GM15510 (cell line): ENCODE results near the gene C21orf58.

Experiments
- POLR2A ChIP-seq: IDR thresholded peaks from 3 replicates; pipeline ENCODE4 v1.6.1; 2011; ENCODE audit warnings: borderline replicate concordance; ENCODE audit not compliant: insufficient read length; ENCODE audit errors: extremely low read depth

The C21orf58 gene

GRCh38 chr21:46323710-46324389, at the start of gene C21orf58, which contains the start of gene PCNT:
C21orf58 (minus strand) TSS chr21:46323870; CDS start chr21:46322738, 1,132 bp downstream.
PCNT (plus strand) TSS chr21:46324156; CDS start chr21:46324229, 73 bp downstream.
- TF ChIP-seq POLR2A, result peak; percentile 85

DNA sequence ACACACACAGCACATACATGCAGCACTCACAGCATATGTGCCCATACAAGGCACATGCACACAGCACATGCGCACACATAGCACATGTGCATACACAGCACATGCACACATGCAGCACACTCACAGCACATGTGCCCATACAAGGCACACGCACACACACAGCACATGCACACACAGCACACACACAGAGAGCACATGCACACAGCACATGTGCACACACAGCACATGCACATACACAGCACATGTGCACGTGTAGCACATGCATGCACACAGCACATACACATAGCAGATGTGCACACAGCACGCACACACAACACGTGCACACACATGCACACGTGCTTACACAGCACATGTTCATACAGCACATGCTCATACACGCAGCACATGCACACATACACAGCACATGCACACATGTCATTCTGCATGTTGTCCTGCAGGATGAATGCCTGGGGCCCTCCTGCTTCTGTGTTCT, 48.4 kb upstream of the C21orf58 start:
- TF ChIP-seq POLR2A, result no peak

GRCh38 chr21:46371204-46372013, 47.7 kb upstream of the C21orf58 start:
- TF ChIP-seq POLR2A, result no peak

DNA sequence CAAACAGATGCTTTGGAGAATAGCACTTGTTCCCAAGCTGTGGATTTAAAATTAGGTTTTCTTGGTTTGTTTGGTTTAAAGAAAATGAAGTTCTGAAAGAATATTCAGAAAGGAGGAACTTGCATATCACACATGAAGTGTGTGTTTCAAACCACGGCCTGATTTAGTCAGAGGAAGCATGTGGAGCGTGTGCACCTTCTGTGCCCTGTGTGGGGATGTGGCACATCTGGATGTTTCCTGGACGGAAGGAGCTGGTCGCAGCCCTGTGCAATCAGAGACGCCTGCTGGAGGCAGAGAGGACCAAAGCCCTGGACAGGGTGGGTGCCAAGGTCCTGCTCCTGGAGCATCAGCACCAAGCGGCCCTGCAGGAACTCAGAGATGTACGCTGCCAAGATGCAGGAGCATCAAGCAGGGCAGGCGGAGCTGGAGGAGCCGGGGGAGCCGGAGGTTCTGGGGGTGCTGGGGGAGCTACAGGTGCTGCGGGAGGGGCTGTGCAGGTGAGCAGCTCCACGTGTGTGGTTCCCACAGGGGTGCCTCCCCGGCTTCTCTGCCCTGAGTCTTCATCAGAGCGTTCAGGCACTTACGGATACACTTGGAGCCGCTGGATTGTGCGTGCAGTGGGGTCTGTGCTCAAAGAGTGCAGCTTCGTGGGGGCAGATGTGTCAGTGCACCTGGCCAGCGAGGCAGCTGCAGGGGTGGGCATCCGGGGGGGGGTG, 46.0 kb upstream of the C21orf58 start:
- no peak for TF ChIP-seq POLR2A

- no peak for TF ChIP-seq POLR2A
Observed at GRCh38 chr21:46368533-46369285, 45.0 kb upstream of the C21orf58 start.

DNA sequence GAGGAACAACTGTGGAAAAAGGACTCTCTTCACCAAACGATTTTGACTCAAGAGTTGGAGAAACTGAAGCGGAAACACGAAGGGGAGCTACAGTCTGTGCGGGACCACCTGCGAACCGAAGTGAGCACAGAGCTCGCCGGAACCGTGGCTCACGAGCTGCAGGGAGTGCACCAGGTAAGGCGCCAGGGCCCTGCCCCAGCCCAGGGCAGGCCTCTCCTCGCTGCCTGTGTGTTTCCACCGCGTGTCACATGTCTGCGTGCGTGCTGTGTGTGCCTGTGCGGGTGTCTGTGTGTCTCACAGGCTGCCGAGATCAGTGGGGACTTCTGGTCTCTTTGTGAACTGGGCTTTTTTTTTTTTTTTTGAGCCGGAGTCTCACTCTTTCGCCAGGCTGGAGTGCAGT, 43.3 kb upstream of the C21orf58 start:
- TF ChIP-seq POLR2A, result no peak

DNA sequence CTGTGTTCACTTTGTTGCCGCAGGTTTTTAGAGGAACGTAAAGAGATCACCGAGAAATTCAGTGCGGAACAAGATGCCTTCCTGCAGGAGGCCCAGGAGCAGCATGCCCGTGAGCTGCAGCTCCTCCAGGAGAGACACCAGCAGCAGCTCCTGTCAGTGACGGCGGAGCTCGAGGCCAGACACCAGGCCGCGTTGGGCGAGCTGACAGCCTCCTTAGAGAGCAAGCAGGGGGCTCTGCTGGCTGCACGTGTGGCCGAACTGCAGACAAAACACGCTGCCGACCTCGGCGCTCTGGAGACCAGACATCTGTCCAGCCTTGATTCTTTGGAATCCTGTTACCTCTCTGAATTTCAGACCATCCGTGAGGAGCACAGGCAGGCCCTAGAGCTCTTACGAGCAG, 42.9 kb upstream of the C21orf58 start:
- TF ChIP-seq POLR2A, result no peak

DNA sequence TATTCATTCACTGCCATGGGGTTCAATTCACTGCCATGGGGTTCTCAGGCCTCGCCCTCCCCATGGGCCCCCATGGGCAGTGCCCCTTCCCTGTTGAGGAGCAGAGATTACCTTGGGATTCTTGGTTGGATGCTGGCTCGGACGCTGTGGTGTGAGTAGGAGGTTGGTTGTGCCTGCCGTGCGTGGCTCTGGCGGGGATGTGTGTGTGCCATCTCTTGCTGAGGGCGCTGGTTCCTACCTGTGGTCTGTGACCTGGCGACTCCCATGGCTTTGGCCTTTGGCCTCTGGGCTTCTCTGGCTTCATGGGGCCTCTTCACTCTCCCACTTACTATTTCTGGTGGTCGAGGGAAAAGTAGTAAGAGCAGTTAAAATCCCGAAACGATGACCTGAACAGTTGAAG, 42.4 kb upstream of the C21orf58 start:
- no peak for TF ChIP-seq POLR2A

DNA sequence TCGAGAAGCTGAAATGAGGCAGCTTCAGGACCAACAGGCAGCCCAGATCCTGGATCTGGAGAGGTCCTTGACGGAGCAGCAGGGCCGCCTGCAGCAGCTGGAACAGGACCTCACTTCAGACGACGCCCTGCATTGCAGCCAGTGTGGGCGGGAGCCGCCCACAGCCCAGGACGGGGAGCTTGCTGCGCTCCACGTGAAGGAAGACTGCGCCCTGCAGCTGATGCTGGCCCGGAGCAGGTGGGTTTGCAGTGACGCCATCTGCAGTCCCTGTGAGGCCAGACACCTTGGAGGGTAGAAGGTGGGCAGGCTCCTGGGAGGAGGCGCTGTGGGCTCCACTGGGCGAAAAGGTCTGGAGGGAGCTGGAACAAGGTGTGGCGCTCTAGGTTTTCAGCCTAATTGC, 40.0 kb upstream of the C21orf58 start:
- no peak for TF ChIP-seq POLR2A

GRCh38 chr21:46362946-46363345, 39.3 kb upstream of the C21orf58 start:
- no peak for TF ChIP-seq POLR2A

DNA sequence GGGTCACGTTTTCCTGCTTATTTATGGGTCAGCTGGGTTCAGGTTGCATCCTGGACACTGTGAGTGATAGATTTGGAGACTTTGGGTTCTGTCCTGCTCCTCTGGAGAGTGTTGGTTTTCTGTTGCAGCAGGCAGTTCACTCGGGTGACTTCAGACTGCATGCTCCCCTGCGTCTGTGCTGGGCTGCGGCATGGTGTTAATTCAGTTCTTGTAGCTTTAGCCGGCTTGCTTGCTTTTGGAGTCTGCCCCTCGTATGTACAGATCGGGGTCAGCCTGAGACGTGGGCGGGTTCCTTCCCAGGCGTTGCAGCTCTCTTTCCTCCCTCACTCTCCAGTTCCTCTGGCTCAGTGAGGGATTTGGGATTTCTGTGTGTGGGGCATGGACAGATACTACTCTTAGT, 38.3 kb upstream of the C21orf58 start:
- no peak for TF ChIP-seq POLR2A

DNA sequence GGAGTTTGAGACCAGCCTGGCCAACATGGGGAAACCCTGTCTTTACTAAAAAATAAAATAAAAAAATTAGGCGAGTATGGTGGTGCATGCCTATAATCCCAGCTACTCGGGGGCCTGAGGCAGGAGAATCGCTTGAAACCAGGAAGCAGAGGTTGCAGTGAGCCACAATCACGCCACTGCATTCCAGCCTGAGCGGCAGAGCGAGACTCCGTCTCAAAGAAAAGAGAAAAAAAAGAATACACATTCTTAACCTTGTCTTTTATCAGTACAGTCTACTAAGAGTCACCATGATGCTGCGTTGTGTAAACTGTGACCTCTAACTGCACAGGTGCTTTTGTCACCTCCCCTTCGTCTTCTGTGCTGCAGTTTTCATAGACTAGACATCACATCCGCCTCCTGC, 37.5 kb upstream of the C21orf58 start:
- TF ChIP-seq POLR2A, result no peak

DNA sequence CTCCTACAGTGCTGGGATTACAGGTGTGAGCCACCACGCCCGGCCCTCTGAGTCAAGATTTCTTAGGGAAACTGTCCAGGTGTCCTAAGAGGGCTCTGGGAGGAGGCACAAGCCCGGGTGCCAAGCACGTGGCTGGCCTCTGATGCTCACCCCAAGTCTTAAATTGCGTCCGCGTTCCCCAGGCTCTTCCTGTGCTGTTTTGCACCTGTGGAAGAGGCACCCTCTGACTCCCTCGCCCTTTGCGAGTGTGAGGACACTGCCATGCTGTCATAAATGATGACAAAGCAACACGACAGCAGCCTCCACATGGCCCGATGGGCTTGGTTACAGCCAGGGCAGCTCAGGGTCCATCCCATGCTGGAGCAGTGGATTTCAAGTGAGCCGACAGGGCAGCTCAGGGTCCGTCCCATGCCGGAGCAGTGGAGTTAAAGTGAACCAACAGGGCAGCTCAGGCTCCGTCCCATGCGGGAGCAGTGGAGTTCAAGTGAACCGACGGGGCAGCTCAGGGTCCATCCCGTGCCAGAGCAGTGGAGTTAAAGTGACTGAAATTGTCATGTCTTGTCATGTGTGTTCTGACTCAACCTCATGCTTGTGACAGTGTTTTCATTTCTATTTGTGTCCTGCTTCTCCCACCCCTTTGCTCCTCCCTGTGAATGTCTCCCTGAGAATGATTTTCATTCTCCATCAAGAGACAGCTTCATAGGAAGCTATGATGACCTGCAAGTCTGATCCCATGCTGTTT, 34.2 kb upstream of the C21orf58 start:
- no peak for TF ChIP-seq POLR2A

- no peak for TF ChIP-seq POLR2A
Observed at GRCh38 chr21:46357335-46357604, 33.6 kb upstream of the C21orf58 start.

DNA sequence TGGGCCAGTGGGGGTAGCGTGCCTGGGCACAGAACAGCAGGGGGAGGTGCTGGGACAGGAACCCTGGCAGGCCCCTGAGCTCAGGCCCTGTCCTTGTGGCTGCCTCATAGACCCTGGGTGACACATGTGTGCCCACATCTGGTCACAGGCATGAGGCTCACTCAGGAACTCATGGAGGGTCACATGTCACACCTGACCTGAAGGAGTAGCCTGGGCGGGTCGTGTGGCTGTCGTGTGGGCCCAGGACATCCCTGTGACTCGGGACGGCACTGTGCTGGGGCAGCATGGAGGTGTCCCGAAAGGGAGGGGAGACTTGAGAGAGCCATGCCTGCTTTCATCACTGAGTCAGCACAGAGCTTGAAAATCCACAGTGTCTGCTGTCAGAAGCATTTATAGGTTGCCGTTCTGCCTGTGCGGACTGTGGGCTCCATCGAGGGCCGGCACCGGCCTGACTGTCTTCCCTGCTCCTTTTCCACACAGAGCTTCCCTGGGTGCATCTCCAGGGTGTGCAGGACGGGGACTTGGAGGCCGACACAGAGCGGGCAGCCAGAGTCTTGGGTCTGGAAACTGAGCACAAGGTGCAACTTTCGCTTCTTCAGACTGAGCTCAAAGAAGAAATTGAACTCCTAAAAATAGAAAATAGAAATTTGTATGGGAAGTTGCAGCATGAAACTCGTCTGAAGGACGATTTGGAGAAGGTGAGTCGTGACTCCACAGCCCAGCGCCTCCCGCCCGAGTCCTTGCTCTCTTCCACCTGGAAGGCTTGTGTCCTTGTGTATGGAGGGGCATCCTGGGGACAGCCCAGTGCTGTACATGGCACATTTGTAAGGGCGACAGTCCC, 33.0 kb upstream of the C21orf58 start:
- TF ChIP-seq POLR2A, result no peak
